CD4-positive, alpha-beta T cell treated with Interleukin-17A for 1 hour (primary cell): Measurements from ENCODE around the gene NACC2.

Source experiments
- DNase-seq: peaks from one replicate; pipeline ENCODE4 v3.0.0-alpha.2; 2020

NACC2 gene, protein sequence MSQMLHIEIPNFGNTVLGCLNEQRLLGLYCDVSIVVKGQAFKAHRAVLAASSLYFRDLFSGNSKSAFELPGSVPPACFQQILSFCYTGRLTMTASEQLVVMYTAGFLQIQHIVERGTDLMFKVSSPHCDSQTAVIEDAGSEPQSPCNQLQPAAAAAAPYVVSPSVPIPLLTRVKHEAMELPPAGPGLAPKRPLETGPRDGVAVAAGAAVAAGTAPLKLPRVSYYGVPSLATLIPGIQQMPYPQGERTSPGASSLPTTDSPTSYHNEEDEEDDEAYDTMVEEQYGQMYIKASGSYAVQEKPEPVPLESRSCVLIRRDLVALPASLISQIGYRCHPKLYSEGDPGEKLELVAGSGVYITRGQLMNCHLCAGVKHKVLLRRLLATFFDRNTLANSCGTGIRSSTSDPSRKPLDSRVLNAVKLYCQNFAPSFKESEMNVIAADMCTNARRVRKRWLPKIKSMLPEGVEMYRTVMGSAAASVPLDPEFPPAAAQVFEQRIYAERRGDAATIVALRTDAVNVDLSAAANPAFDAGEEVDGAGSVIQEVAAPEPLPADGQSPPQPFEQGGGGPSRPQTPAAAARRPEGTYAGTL

DNA sequence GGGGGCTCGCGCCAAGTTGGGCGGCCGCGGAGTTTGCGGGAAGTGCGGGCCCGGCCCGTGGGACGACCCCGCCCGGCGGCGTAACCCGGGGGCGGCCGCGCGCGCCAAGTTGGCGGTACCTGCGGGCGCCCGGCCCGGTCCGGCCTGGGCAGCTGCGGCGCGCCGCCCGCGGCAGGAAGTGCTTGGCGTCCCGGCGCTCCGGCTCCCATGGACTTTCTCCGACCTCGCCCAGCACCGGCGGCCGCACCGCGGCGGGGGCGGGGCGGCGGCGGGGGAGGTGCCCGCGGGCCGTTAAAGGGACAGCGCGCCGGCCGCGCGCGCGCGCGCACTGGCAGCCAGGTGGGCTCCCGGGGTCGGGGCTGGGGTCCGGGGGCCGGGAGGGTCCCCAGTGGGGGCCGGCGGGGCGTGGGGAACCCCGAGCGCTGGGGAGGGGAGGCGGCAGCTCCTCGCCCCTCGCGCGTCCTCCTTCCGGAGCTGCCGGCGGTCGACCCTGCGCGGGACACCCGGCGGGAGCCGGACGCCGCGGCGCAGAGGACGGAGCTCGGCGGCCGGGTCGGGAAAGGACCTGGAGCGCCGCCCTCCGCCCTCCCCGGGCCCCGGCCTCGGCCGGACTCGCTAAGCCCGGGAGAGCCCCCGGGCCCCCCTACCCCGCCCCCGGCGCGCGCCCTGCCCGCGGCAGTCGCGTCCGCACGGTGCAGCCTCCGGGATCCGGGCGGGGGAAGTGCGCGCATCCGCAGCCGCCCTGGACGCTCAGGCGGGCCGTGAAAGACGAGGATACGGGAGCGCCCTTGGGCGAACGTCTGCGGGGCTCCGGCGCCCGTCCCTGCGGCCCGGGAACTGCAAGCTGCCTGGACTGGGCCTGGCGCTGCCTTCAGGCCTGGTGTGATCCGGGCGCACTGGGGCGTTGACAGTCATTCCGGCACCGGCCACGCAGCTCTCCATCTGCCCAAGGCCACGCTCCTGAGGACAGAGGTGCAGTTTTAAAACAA, at the start of gene NACC2:
Gene NACC2, minus strand, starts transcription at position 220 of the 989 bp plus-strand sequence. CDS start 44,768 bp downstream, outside the sequence.
- DNase-seq, result no peak

DNA sequence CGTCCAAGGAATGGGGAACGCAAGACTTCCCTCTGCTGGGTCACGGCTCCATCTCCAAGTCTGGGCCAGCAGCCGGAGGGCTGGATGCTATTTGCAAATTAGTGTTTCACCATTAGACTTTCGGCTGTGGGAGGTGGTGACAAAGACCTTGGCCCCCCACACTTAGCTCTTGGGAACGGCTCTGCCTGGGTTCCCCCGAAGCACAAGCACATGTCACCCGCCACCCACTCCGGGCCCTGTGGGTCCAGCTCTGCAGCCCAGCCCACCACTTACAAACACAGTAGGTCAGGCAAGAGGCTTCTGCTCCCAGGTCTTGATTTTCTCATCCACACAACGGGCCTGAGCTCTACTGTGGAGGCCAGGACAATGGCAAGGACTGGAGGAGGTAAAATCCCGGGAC, 49.4 kb upstream of the NACC2 start:
- no peak for DNase-seq

DNA sequence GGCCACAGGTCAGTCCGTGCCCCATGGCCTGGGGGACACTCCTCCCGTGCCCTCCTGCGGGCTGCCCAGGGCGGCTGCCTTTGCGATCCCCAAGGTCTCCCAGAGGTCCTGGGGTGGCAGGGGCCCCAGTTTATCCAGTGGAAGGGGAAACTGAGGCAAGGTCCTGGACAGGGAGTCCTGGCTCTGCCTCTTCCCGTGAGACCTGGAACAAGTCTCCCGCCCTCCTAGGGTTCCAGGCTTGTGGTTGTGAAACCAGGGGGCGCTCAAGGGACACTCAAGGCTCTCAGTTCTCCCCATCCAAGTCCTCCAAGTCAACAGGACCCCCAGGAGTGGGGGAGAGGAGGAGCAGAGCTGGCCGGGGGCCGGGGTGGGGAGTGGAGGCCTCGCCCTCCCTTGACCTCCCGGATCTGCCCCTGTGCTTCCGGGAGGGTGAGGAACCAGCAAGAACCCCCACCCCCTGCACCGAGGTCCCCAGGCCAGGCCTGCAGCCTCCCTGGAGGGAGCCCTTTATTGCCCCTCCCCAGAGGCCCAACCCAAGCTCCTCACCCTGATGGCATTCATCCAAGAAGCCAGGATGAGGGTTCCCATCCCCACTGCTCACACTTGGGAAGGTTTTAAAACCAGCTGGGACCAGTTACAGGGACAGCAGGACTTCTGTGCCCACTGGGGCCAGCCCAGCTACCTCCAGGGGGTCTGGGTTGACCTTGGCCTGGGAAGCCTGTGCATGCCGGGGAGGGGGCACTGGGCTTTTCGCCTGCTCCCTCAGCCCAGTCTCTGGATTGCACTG, 48.3 kb upstream of the NACC2 start:
- DNase-seq, result peak; percentile 5

DNA sequence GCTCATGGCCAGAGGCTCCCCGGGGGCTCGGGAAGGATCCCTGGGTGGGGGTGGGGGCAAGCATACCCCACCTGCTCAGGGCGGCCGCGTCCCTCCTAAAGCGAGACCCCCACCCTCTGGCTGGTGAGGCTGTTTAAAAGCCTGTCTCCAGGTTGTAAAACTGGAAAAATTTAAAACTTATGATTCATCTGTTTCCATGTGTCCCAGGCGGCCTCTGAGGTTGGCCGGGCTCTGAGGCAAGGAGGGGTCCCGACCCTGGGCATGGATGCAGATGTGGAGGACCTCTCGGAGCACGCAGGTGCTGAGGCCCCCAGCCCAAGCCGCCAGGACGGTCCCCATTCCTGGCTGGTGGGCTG, 47.7 kb upstream of the NACC2 start:
- DNase-seq, result no peak

DNA sequence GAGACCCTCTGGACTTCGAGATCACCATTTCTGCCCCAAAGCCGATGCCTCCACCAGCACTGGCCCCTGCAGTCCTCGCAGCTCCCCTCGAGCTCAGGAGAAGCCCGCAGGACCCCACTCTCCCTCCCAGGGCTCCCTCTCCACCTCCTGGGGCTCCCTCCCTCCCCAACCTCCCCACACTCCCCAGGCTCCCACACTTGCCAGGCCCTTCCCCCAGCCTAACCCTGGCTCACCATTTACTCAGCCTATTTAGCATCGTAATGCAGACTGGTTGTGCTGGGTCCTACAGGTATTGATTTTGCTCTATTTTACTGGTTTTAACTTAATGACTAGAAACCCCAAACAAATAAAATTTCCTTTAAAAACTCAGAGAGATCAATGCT, 47.3 kb upstream of the NACC2 start:
- DNase-seq, result no peak

DNA sequence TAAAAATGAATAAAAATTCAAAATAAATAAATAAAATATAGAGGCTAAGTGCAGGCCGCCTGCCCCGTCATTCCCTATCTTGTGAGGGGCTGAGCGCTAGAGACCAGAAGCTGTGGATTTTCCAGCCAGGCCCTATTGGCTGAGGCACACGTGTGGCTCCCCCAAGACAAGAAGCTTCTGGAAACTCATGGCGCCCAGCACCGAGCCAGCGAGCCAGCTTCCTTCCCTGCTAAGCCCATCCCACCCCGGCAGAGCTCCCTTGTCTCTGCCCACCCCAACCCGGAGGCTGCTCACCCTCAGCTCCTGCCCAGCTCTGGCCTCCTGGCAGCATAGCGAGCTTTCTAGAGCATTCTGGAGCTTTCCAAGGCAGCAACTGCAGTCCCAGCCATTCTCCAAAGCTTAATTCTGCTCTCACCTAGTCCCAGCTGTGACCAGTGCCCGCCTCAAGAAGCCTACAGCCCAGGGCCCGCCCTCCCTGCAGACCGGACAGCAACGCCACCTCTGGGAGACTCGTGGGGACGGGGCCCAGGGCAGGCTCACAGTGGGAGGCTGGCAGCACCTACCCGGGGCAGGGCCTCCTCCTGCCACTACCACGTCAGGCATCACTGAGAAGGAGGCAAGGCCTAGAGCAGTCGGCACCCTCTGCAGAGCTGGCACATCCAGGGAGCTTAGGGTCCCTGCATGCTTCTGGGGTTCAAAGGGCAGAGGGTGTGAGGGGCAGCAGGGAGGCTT, 46.8 kb upstream of the NACC2 start:
- DNase-seq, result no peak

DNA sequence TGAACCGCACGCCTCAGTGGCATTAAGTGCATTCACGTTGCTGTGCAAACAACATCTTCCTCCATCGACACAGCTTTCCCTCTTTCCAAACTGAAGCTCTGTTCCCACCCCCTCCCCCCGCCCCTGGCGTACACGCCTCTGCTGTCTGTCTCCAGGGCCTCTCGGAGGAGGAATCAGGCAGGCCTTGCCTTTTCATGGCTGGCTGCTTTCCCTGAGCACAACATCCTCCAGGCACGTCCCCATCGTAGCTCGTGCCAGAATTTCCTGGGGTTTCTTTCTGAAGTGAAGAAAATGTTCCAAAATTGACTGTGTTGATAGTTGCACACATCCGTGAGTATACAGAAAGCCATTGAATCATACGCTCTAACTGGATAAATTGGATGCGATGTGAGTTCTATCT, 45.9 kb upstream of the NACC2 start:
- DNase-seq, result no peak

DNA sequence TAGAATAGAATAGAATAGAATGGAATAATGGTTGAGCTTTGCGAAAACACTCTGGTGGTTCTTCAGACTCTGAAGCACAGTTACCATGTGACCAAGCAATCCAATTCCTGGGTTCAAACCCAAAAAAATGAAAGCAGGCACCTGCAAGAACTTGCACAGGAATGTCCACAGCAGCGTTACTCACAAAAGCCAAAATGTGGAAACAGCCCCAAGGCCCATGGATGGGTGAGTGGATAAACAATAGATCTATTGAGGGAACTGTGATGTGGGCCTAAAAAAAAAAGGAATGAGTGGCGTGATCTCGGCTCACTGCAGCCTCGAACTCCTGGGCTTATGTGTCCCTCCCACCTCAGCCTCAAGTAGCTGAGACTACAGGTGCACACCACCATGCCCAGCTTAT, 45.0 kb upstream of the NACC2 start:
- no peak for DNase-seq

DNA sequence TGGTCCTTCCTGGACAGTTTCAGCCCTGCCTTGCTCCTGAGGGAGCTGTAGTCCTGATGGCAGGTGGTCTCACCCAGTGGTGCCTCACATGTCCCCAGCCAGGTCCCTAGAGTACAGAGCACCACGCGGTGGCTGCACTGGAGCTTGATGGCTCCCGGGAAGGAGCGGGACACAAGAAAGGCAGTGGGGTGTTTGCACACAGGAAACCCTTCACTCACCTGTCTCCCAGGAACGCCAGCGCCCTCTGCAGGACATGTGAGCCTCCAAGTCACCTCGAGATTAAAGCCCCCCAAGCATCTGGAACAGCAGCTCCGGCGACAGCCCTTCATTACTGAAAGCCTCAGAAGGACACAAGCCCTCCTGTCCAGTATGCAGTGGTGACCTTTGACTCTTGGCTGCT, 43.5 kb upstream of the NACC2 start:
- peak; percentile 29 for DNase-seq

DNA sequence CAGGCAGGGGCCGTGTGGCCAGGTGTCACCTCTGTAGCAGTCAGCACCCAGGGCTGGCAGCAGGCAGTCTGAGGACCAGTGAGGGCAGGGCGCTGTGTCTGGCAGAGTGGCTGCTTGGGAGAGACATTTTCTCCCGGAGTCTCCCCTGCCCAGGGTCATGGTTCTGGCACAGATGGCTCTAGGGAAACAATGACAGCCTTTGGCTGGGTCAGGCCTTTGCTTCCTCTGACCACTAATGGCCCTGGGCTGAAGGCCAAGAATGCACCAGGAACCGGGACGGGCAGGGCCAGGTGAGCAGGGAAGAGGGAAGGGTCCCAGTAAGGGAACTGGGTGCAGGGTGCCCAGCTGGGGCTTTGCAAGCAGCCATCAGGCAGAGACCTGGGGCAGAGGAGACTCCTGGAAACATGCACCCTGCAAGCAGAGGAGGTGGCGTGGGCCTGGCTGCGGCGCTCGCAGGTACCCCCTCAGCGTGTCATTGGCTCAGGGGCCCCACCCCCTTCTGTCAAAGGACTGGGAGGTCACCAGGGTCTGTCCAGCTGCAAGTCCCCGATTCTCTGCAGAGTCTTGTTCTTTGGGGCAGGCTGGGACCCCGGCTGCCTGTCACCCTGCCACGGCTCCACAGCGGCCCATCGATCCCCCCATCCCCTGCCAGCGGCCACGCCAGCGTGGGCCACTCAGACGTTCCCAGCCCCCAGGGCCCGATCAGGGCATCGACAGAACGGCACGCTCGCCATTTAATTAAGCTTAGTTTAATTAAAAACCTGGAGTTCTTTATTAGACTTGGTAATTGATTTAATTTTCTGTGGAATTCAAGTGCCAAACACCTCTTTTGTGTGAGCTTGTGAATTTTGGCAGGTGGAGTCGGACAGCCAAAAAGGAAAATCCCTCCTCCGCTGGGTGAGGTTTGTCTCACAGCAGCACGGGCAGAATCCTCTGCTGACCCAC, 42.5 kb upstream of the NACC2 start:
- no peak for DNase-seq

DNA sequence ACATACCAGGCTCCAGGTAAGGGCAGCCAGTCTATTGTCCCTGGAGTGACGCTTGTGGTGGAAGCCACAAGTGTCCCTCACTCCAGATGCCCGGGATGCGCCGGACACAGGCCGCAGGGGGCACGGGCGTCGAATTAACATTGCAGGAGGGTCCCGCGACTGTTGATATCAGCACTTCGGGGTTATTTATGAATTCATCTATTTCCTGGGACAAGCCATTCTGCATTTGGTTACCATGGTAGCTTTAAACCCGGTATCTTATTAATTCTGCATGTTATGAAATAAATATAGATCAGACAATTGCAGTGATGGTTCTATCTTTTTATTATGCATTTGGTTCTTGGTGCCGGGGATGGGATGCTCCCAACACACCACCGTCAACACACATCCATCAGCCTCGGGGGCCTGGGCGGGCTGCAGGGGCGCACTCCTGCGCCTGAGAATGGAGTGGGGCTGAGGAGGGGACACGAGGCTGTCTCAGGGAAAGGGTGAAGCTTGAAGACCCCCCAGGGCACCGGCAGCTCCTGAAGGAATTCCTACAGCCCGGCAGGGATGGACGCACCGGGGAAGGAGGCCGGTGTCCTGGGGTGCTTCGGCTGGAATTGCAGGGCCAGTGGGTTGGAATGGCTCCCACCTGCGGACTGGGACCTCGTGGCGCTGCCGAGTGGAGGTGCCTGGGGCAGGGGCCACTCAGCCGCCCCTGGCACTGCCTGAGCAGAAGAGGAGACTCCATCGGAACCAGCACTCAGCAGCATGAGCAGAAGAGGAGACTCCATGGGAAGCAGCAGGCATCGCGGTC, 41.2 kb upstream of the NACC2 start:
- DNase-seq, result no peak

DNA sequence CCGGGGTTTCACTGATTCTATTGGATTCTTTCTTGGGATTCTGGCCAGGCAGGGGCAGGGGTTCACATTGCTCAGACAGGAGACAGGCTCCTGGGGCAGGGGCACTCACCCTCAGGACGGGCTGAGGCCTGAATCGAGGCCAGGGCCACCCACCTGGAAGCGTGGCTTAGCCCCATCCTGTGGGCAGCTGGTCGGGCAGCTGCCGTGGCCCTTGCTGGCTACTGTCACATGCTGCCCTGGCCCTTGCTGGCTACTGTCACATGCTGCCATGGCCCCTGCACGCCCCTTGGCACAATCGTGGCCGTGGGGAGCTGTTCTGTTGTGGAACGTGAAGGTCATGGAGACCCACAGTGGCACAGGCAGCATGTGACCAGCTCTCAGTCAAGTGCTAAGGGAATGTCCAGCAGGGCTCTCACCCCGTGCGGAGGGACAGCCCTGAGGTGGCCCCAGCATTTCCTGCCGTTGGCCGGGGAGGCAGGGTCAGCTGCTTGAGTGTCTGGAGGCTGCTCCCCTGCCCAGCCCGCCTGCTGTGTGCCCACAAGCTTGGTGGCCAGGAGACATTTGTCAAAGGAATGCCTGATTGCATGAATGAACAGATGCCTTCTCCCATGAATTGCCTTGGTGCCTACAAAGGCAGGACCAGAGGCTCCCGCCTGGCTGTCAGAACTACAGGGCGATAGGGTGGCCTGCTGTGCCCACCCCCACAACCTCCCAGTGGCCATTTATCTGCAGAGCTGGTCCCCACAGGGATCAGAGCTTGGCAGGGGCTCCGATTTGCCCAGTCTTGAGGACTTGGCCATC, 40.4 kb upstream of the NACC2 start:
- DNase-seq, result no peak

DNA sequence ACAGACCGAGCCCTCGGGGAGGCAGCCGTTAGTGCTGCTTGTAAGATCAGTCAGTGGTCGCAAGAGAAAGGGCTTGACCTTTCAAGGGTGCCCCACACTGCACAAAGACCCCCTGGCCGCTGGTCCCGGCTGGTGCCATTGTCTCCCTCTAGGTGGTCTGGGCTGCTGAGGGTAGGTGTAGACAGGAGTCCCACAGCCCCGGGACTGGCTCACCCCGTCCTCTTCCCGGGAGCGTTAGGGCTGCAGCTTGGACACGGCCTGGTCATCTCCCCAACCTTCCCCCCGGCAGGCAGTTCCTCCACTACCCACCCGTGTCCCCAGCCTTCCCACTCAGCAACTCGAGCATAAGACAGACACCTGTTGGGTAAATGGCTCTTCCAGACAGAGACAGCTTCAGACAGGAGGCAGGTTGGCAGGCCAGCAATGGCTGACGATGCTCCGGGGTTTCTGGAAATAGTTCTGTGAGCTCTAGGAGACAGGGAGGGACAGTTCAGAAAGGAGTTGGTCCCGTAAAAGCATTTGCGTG, 38.9 kb upstream of the NACC2 start:
- no peak for DNase-seq

DNA sequence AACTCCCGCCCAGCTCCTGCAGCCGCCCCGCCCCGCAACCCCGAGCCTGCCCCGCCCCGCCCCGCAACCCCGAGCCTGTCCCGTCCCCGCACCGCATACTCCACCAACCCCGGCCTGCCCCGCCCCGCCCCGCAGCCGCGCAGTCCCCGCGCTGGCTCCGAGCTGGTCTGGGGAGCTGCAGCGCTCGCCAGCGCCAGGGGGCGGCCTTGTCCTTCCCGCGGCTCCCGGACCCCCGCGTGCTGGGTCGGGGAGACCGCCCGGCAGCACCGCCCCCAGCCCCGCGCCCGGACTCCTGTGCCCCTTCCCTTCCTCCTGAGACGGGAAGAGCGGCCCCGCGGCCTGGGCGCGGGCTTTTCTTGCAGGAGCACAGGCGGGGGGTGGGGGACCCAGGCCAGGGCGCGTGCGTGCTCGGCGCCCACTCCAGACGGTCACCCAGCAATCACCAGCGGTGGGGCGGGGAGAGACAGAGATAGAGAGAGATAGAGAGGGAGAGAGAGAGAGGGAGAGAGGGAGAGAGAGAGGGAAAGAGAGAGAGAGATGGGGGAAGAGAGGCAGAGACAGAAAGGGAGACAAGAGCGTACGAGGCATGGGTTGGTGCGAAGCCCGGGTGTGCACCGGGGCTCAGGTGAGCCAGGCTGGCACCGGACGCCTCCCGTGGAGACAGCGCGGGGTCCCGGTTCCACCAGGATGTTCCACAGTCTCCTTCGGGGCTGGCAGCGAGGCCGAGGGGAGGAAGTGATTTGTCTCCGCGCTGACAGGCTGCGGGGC, 38.3 kb upstream of the NACC2 start:
- DNase-seq, result no peak

DNA sequence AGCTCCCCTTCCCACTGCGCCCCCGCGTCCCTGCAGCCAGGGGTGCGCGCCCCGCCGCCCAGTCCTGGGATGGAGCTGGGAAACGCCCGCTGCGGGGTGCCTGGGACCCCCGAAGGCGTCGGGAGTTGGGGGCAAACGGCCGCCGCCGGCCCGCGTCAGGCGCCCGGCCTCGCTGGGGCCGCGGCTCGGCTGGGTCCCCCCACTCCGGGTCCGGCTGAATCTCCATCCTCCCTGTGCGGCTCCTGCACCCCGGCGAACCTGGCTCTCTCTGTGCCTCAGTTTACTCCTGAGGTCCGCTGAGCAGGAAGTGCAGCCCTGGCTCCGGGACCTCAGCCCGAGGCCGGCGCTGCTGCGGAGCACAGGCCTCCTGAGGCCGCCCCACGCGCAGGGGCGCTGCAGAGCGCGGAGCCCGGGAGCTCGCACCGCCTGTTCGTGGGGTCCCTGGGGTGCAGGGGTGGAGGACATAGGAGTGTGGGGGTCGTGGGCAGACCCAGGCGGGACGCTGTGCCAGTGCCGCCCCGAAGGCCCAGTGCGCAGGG, 37.5 kb upstream of the NACC2 start:
- no peak for DNase-seq

DNA sequence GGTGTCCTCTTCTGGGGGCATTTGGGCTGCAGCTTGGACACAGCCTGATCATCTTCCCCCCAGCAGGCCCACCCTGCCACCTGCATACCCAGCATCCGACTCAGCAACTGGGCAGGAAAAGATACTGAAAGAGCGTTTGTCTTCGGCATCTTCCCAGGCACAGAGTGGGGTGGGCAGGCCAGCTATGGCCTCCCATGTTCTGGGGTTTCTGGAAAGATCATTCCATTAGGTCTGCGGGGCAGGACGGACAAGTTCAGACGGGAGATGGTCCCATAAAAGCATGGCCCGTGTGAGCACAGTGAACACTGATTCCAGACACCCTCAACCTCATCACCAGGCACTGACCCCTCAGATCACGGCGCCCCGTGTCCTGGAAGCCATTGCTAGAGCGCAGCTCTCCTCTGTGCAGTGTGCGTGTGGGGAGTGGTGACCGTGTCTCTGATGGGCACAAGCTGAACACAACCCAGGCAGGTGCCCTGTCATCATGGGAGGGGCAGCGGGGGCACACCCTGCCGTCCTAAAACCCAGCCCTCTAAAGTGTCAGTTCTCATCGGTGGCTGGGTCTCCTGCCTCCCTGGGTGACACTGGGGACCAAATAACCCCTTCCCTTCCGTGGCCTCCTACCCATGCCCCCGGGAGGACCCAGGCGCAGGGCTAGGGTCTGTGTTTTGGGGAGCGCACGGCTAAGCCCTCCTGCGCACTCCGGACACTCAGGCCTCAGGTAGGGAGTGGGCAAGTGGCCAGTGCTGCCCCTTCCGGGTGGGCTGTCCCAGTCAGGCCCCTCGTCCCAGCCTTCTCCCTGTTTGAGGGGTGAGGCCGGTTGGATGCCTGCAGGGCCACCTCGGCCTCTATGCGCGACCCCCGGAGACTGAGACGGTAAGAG, 36.8 kb upstream of the NACC2 start:
- DNase-seq, result no peak

DNA sequence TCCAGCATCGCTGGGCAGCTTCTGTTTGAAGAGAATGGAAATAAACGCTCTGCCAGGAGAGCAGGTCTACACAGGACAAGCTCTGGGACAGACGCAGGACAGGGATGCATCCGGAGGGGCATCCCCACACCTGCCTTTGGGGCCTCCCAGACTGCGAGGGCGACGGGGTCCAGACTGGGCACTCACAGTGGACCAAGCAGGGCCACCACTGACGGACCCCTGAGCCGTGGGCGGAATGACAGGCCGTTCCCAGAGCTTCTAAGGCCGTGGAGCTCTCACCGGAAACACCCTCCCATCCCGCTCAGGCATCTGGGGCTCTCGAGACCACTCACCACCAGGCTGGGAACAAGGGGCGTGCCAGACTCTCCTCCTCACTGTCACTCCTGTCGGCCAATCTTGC, 34.1 kb upstream of the NACC2 start:
- no peak for DNase-seq
